OCI-LY1 (cell line): ENCODE measurements around the gene BRME1.

Experiments
- EZH2 ChIP-seq: fragments of 200-600 bp; sonication (generic), shearing (Covaris generic); IDR thresholded peaks from 2 replicates; pipeline ENCODE4 v1.8.0; 2017; ENCODE audit warnings: borderline replicate concordance, mixed run types, mild to moderate bottlenecking, antibody characterized with exemption, low read length, moderate library complexity, mixed read lengths
- TF ChIP-seq, protein P1 (sequence below): fragments of 200-600 bp; sonication (generic), shearing (Covaris generic); IDR thresholded peaks from 2 replicates; pipeline ENCODE4 v1.5.1; 2017; ENCODE audit warnings: mild to moderate bottlenecking, antibody characterized with exemption, low read length, moderate library complexity, mixed read lengths

DNA sequence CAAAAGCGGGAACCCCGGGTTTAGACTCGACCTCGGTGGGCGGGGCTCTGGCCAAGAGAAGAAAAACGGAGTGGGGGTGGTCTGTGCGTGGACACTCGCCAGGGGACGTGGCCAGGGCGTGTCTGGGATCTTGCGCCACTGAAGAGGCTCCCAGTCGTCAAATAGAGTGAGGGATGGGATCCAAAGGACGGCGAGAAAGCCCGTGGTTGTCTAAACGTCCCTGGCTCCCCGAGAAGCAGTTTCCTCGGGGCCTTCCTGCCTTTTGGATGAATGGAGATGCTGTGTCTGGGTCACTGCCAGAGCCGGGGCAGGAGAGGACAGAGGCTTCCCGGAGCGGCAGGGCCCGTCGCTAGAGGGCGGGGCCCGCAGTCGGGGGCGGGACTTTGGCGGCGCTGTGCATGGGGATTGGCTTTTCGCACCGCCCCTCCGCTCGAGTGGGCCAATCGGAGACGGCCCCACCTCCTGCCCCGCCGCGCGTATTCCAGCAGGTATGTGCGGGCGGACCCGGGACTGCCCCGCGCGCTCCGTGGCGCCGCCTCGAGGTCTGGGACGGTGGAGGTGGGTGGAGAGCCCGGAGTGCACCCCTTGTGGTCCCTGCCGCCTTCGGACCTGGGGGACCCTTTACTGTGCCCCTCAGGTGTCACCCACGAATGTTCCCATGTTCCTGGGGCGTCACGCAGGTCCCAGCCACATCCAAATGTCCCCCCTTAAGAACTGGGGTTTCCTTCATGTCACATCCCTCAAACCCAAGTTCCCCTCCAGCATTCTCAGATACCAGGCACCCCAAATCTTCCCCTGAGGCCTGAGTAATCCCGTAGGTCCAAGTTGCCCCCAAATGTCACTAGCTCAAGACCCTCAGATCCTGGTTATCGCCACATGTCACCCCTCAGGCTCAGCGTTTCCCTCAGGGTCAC is 72.3 kb downstream of the BRME1 start:
- TF ChIP-seq, protein P1, sequence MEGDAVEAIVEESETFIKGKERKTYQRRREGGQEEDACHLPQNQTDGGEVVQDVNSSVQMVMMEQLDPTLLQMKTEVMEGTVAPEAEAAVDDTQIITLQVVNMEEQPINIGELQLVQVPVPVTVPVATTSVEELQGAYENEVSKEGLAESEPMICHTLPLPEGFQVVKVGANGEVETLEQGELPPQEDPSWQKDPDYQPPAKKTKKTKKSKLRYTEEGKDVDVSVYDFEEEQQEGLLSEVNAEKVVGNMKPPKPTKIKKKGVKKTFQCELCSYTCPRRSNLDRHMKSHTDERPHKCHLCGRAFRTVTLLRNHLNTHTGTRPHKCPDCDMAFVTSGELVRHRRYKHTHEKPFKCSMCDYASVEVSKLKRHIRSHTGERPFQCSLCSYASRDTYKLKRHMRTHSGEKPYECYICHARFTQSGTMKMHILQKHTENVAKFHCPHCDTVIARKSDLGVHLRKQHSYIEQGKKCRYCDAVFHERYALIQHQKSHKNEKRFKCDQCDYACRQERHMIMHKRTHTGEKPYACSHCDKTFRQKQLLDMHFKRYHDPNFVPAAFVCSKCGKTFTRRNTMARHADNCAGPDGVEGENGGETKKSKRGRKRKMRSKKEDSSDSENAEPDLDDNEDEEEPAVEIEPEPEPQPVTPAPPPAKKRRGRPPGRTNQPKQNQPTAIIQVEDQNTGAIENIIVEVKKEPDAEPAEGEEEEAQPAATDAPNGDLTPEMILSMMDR, result peak; percentile 69
- TF ChIP-seq EZH2, result no peak
